Lung (tissue), 12 donors: ENCODE data around the gene FRMD3. TPM values are rescaled to one million over a fixed set of nuclear protein-coding genes. Genes with fewer than 3 reads are reported as not detected.

Experiments
- ATAC-seq: fragments of 200-7000 bp; cut with Tn5 transposase; one replicate; pipeline ENCODE4 v1.9.1; 2020; ENCODE audit warnings: moderate number of reproducible peaks; ENCODE audit not compliant: insufficient read depth, low FRiP score
- DNase-seq, 3 donors: peaks; one replicate each; pipeline ENCODE4 v3.0.0-alpha.2; 2013 to 2017
- H3K27ac ChIP-seq, 2 donors: one replicate each; pipeline ENCODE4 v1.5.1; 2013; ENCODE audit warnings: mild to moderate bottlenecking in 2 of 2, moderate library complexity in 2 of 2, control low read depth in 1 of 2, inconsistent platforms in 1 of 2, low read depth in 1 of 2, low read length in 1 of 2
- H3K27me3 ChIP-seq, 3 donors: one replicate each; pipeline ENCODE4 v1.5.1; 2013; ENCODE audit warnings: low read length in 2 of 3; ENCODE audit not compliant: control insufficient read depth in 3 of 3, insufficient read depth in 3 of 3
- H3K36me3 ChIP-seq, 4 donors: one replicate each; pipeline ENCODE4 v1.5.1; 2013; ENCODE audit warnings: low read length in 4 of 4, mild to moderate bottlenecking in 1 of 4, moderate library complexity in 1 of 4; ENCODE audit not compliant: control insufficient read depth in 4 of 4, insufficient read depth in 4 of 4
- H3K4me1 ChIP-seq, 5 donors: one replicate each; pipeline ENCODE4 v1.5.1; 2013; ENCODE audit warnings: low read length in 5 of 5, mild to moderate bottlenecking in 2 of 5, moderate library complexity in 1 of 5; ENCODE audit not compliant: control insufficient read depth in 5 of 5, insufficient read depth in 5 of 5
- H3K4me3 ChIP-seq: one replicate; pipeline ENCODE4 v1.5.1; 2013; ENCODE audit warnings: mild to moderate bottlenecking, control low read depth, moderate library complexity
- H3K9ac ChIP-seq, 2 donors: one replicate each; pipeline ENCODE4 v1.5.1; 2013; ENCODE audit warnings: low read length in 2 of 2, control low read depth in 1 of 2; ENCODE audit not compliant: insufficient read depth in 1 of 2
- H3K9me3 ChIP-seq, 4 donors: one replicate each; pipeline ENCODE4 v1.5.1; 2013; ENCODE audit warnings: low read length in 3 of 4, mild to moderate bottlenecking in 1 of 4, moderate library complexity in 1 of 4; ENCODE audit not compliant: control insufficient read depth in 4 of 4, insufficient read depth in 3 of 4
- CTCF ChIP-seq: IDR thresholded peaks from 2 replicates; pipeline ENCODE4 v1.5.1; 2012; ENCODE audit warnings: mild to moderate bottlenecking; ENCODE audit errors: control extremely low read depth, extremely low read depth
- WGBS, 2 donors: extraction: QIAGEN DNeasy Blood & Tissue Kit; methylation state at CpG; one replicate each; pipeline ENCODE4 v1.1.7; 2013; 5-methylcytosine and 5-hydroxymethylcytosine counted together
- polyA plus RNA-seq, 2 donors: library from polyadenylated mRNA; stranded (reverse); fragments of 200-250 nt; gene quantifications; one replicate each; pipeline ENCODE4 v1.2.1, GENCODE V29; 2013
- total RNA-seq, 2 donors: library from RNA; depleted of rRNA in 1 of 2; stranded (reverse); fragments of >200 nt in 1 of 2; gene quantifications; one replicate each; pipeline ENCODE4 v1.2.1, GENCODE V29; 2014 to 2021
- donor health status: control.
- donor health status: control.
- donor health status: Bipolar disorder and iron deficiency.
- donor health status: healthy.
- donor health status: DM: yes; HTN: yes; CAD: no.

FRMD3 gene
- total and polyA plus RNA-seq, 4 donors: 0.75 to 3.2 (median 1.6) TPM

GRCh38 chr9:83315649-83316048 lies 222.6 kb downstream of the FRMD3 start:
- no peak for TF ChIP-seq CTCF
- Histone ChIP-seq H3K36me3 (peaks cover 0 to 2% (median 0%) of the 10 kb centered on the region in 4 donors), H3K4me3 (no peak overlapping the region), H3K9me3 (no peaks in the 10 kb centered on the region), H3K9ac (no peak overlapping the region), H3K4me1 (no peaks in the 10 kb centered on the region), H3K27ac (no peak overlapping the region), H3K27me3 (no peaks in the 10 kb centered on the region)
- no peak for DNase-seq
- no peak for ATAC-seq
- 98 to 100% methylated on average over 4 of the region's 4 CpGs for WGBS, 2 donors

DNA sequence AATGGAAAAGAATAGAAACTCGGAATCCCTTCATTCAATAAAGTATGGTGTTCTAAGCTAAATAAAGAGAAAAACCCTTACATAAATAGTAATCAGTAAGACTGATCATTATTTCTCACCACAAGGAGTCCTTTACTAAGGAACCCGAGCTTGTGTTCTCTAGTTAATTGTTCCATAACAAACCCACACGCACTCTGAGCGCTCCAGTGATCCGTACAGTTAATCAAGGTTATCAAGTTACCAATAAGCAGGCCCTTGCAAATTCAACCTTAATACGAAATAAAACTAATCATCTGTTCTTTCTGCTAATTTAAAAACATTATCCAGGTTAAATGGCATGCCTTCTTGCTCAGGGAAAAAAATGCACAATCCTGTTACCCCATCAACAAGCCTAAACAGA lies 224.4 kb downstream of the FRMD3 start:
- H3K36me3 ChIP-seq: peaks cover 0 to 5% (median 0%) of the 10 kb centered on the region in 4 donors
- WGBS, 2 donors: 93 to 94% methylated on average over 6 of the region's 6 CpGs
- H3K9me3 ChIP-seq: no peaks in the 10 kb centered on the region
- no peaks in the 10 kb centered on the region for H3K27me3 ChIP-seq
- ATAC-seq: no peak
- no peak overlapping the region for H3K4me3 ChIP-seq
- no peaks in the 10 kb centered on the region for H3K4me1 ChIP-seq
- H3K27ac ChIP-seq: no peak overlapping the region
- no peak for DNase-seq
- TF ChIP-seq CTCF: no peak
- no peak overlapping the region for H3K9ac ChIP-seq

GRCh38 chr9:83312537-83312936 lies 225.7 kb downstream of the FRMD3 start:
- H3K4me3 ChIP-seq: no peak overlapping the region
- H3K27ac ChIP-seq: no peak overlapping the region
- H3K4me1 ChIP-seq: peaks cover 0 to 5% (median under 1%) of the 10 kb centered on the region in 5 donors
- H3K9me3 ChIP-seq: no peaks in the 10 kb centered on the region
- DNase-seq (no peak), ATAC-seq (no peak)
- peaks cover 0 to 5% (median 0%) of the 10 kb centered on the region in 4 donors for H3K36me3 ChIP-seq
- no peaks in the 10 kb centered on the region for H3K27me3 ChIP-seq
- no peak overlapping the region for H3K9ac ChIP-seq
- WGBS, 2 donors: 88 to 94% methylated on average over 11 of the region's 11 CpGs
- no peak for TF ChIP-seq CTCF
